Subcutaneous adipose tissue (tissue), 4 donors: Measurements from ENCODE around the gene CEP170B. TPM values are rescaled to one million over a fixed set of nuclear protein-coding genes. Genes with fewer than 3 reads are reported as not detected.

ENCODE experiments used
- total RNA-seq, 4 donors: library from RNA; depleted of rRNA; stranded (reverse); fragments of >200 nt; gene quantifications; one replicate each; pipeline ENCODE4 v1.1.0, GENCODE V29; 2016
- TF ChIP-seq, protein P1 (sequence below): fragments of 450-650 bp; IDR thresholded peaks from one replicate; pipeline ENCODE4 v1.5.1; 2016; ENCODE audit warnings: low read depth, mild to moderate bottlenecking, control low read depth, antibody characterized with exemption, moderate library complexity

CEP170B gene
- total RNA-seq, 4 donors from 2014 or later: 5.6 to 23.9 (median 9.3) TPM

DNA sequence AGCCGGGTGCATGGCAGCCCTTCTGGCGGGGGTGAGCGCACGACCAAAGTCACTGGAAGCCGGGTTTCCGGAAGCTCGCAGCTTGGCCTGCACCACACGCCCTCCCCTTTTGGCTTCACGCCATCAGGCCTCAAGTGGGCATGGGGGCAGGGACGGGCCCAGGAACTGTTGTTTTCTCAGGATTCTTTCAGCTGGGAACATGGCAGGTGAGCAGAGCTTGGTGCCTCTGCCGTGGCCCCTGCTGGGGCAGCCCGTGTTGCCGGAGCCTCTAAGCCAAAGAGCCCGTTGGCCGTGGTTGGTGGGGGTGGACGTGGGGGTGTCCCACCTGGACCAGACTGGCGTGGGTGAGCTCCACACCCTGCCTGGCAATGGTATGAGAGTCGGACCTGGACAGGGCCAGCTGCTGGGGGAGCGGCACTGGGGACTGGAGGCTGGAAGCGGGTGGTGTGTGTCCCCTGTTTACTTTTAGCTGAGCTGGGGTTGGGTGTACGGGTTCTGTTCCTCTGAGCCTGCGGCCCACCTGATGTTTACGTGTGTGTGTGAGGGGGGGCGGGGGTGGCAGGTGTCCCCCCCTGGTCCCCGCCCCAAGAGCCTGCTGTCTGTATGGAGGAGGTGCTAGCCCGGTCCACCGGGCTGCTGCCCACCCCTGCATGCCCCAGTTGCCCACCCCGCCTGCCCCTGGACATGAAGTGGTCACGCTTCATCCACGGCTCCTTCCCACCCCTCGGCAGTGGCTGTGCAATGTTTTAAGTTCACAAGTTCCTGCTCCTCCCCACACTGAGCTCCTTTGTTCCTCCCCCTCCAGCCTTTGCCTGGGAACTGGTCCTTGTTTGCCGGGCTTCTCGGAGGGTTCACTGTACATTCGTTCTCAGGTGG is 31.0 kb downstream of the CEP170B start:
- TF ChIP-seq, protein P1, sequence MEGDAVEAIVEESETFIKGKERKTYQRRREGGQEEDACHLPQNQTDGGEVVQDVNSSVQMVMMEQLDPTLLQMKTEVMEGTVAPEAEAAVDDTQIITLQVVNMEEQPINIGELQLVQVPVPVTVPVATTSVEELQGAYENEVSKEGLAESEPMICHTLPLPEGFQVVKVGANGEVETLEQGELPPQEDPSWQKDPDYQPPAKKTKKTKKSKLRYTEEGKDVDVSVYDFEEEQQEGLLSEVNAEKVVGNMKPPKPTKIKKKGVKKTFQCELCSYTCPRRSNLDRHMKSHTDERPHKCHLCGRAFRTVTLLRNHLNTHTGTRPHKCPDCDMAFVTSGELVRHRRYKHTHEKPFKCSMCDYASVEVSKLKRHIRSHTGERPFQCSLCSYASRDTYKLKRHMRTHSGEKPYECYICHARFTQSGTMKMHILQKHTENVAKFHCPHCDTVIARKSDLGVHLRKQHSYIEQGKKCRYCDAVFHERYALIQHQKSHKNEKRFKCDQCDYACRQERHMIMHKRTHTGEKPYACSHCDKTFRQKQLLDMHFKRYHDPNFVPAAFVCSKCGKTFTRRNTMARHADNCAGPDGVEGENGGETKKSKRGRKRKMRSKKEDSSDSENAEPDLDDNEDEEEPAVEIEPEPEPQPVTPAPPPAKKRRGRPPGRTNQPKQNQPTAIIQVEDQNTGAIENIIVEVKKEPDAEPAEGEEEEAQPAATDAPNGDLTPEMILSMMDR: no peak

DNA sequence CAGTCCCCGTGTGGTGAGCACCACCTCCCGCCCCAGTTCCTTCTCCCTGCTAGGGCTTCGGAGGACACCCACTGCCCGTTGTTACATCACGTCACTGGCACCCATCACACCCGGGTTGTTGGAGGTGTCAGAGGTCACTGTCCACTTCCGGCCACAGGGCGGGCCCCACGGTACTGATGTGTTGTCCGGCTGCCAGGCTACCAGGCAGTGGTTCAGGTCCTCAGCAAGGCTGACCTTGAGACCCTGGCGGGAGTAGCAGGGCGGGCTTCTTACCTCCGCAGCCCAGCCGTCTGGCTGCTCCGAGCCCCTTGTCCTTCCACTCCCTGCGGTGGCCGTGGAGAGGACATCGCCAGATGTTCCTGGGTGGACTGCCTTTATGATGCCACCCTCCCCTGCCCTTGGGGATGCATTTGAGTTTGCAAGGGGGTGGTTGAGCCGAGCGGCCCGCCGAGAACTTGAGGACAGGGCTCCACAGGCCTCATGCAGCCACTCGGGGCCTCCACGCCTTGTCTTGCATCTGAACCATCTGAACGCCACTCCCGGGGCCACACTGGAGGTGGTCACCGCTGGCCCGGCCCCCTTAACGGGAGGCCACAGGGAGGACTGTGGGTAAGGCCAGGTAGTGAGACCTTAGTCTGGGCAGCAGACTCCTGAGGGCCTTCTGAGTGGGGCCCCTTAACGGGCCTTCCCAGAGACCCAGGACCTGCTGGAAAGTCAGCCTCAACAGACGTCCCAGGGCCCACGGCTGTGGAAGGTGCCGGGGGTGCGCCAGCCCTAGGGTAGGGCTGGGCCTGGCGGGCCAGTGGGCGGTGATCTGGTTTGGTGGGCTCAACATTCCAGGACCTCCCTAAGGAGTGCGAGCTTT is 32.5 kb downstream of the CEP170B start:
- TF ChIP-seq, protein P1: no peak

DNA sequence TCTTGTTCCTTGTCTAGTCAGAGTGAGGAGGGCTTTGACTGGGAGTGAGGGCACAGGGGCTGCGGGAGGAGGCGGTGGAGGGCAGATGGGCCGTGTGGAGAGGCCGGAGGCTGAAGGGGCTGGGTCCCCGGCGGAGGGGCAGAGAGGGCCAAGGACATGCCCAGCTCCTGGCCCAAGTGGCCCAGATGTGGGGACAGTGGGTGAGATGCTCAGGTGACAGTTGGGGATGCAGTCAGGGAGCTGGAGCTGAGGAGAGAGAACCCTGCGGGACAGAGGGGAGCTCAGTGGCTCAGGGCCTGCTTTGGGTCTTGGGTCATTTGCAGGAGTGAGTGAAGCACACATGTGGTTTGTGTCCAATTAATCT is 33.1 kb downstream of the CEP170B start:
- TF ChIP-seq, protein P1: no peak

DNA sequence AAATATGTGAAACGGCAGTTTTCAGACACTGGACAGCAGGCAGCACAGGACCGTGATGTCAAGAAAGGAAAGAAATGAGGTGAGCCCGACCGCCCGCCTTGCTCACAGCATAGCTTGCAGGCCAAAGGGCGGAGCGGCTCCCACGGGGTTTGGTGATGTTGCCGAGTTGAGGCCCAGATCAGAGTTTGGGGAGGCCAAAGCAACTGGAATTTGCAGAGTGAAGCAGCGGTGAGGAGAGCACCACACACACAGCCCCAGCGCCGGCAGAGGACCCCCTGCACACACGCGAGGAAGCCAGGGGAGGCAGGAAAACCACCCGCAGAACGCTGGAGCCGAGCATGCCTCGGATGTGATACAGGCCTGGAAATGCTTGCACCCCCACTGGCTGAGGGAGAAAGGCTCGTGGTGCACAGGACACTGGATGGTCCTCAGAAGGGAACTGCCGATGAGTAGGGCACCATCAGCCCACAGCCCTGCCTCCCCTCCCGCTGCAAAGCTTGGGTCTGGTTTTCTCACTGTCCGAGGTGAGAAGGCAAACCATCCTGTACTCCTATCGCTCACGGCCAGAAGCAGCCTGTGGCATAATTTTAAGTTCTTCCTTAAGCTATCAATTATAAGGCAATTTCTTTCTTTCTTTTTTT is 33.9 kb downstream of the CEP170B start:
- TF ChIP-seq, protein P1: no peak

DNA sequence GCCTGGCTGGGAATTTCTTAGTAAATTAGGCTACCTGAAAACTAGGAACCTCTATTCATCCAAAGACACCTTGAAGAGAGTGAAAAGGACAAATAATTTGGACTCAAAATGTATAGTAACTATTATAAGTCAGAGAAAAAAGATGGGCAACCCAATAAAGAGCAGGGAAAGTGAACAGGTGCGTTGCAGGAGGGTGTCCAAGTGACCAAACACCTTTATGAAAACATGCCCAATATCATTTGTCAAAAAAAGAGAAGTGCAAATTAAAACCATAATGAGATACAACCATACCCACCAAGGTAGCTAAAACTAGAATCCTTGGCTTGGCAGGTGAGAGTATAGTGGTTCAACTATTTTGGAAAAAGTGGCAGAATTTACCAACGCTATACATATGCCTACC is 34.7 kb downstream of the CEP170B start:
- TF ChIP-seq, protein P1: no peak

DNA sequence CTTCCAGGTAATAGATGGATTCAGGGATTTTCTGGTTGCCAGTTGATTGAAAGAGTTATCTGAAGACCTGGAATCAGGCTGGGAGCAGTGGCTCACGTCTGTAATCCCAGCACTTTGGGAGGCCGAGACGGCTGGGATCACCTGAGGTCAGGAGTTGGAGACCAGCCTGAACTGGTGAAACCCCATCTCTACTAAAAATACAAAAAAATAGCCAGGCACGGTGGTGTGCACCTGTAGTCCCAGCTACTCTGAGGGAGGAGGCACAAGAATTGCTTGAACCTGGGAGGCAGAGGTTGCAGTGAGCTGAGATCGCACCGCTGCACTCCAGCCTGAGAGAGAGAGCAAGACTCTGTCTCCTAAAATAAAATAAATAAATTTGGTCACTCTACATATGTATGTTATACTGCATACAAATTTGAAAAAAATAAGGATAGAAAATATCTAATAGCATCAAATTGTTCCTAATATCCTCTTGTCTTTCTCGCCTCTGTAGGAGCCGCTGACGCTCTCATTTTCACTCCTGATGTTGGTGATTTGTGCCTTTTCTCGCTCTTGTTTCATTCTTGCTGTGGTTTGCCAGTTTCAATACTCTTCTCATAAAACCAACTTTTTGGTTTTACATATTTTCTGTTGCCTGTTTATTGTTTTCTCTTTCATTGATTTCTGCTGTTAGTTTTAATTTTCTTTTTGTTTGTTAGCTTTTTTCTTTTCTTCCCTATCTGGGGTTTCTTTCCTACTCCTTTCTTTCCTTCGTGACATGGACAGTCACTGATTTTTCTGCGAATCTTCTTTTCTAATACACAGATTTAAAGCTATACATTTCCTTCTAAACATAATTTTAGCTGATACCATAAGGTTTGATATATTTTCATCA is 35.8 kb downstream of the CEP170B start:
- TF ChIP-seq, protein P1: no peak
